A549 (cell line): ENCODE results near the gene SLC4A7. TPM values are rescaled to one million over a fixed set of nuclear protein-coding genes. Genes with fewer than 3 reads are reported as not detected.
A peak's percentile ranks its signal among the peaks of the same experiment; 100 is the strongest.

Experiments
- ATAC-seq, 2 experiments: fragments of 200-7000 bp in 1 of 2; fragments of >200 bp in 1 of 2; cut with Nextera tagmentation in 1 of 2; cut with Tn5 transposase in 1 of 2; 3 replicates each; pipeline versions ENCODE4 v1.8.0 to v1.9.1; 2018 to 2020; ENCODE audit warnings: mild to moderate bottlenecking in 1 of 2, moderate library complexity in 1 of 2
- CTCF ChIA-PET: fragments of 300-600 bp; sonication (Branson Sonifier 250); formaldehyde crosslinking; extraction: SDS; loops from one replicate; lab custom pipeline; 2021; ENCODE audit warnings: antibody characterized with exemption, inconsistent platforms; lab: Yijun Ruan, JAX
- POLR2A ChIA-PET: fragments of 350-600 bp; formaldehyde crosslinking; extraction: SDS; loops from one replicate; lab custom pipeline; 2021; ENCODE audit warnings: antibody characterized with exemption, inconsistent platforms; lab: Yijun Ruan, JAX
- DNase-seq, 2 experiments: peaks; one replicate each; pipeline versions ENCODE4 v3.0.0 to v3.0.0-alpha.2; 2011 to 2016; ENCODE audit warnings: low read depth in 1 of 2, low spot score in 1 of 2
- FAIRE-seq: peaks from 2 replicates; lab custom pipeline; 2011; peaks lifted over from hg19 to GRCh38; lab: Jason Lieb, UNC
- H3K27ac ChIP-seq, 2 experiments: fragments of >200 bp; sonication (Bioruptor Twin); formaldehyde crosslinking; 3 replicates each; pipeline ENCODE4 v1.5.1; 2016 to 2017
- H3K4me1 ChIP-seq: fragments of >200 bp; sonication (Bioruptor Twin); formaldehyde crosslinking; 3 replicates; pipeline ENCODE4 v1.6.1; 2016
- H3K4me2 ChIP-seq: fragments of >200 bp; sonication (Bioruptor Twin); formaldehyde crosslinking; 3 replicates; pipeline ENCODE4 v1.6.1; 2016
- H3K4me3 ChIP-seq: fragments of >200 bp; sonication (Bioruptor Twin); formaldehyde crosslinking; 3 replicates; pipeline ENCODE4 v1.5.1; 2016
- H3K9me3 ChIP-seq: fragments of >200 bp; sonication (Bioruptor Twin); formaldehyde crosslinking; 3 replicates; pipeline ENCODE4 v1.6.1; 2016
- EP300 ChIP-seq, 2 experiments: fragments of >200 bp; sonication (Bioruptor Twin); formaldehyde crosslinking; IDR thresholded peaks; 2 replicates in 1 of 2; 3 replicates in 1 of 2; pipeline ENCODE4 v1.6.1; 2016 to 2017
- FOSB ChIP-seq: fragments of 250-450 bp; sonication (Bioruptor Pico); IDR thresholded peaks from 2 replicates; pipeline ENCODE4 v1.5.0; 2020; ENCODE audit warnings: mild to moderate bottlenecking, moderate library complexity
- FOXS1 ChIP-seq: fragments of 250-450 bp; sonication (Bioruptor Pico); IDR thresholded peaks from 2 replicates; pipeline ENCODE4 v1.5.0; 2020; ENCODE audit warnings: mild to moderate bottlenecking, moderate library complexity
- HOXB13 ChIP-seq: fragments of 250-450 bp; sonication (Bioruptor Pico); IDR thresholded peaks from 2 replicates; pipeline ENCODE4 v1.5.0; 2020; ENCODE audit warnings: low read depth, mild to moderate bottlenecking, moderate library complexity
- JUNB ChIP-seq: fragments of >200 bp; sonication (Bioruptor Twin); formaldehyde crosslinking; IDR thresholded peaks from 2 replicates; pipeline ENCODE4 v1.6.1; 2016
- KDM1A ChIP-seq: fragments of 200-600 bp; sonication (generic); IDR thresholded peaks from 2 replicates; pipeline ENCODE4 v1.6.1; 2016; ENCODE audit warnings: low read depth, mild to moderate bottlenecking
- MAFK ChIP-seq: fragments of 450-650 bp; IDR thresholded peaks from 2 replicates; pipeline ENCODE4 v1.6.1; 2014; ENCODE audit not compliant: partially characterized antibody
- MYC ChIP-seq: IDR thresholded peaks from 2 replicates; pipeline ENCODE4 v1.6.1; 2012; ENCODE audit warnings: mild to moderate bottlenecking, inconsistent platforms, low read length, improper control_type of control experiment, borderline replicate concordance
- NR3C1 ChIP-seq: fragments of >200 bp; sonication (Bioruptor Twin); formaldehyde crosslinking; IDR thresholded peaks from 3 replicates; pipeline ENCODE4 v1.6.1; 2017
- PHF8 ChIP-seq: fragments of 200-600 bp; sonication (generic); IDR thresholded peaks from 2 replicates; pipeline ENCODE4 v1.6.1; 2016; ENCODE audit warnings: low read depth, mild to moderate bottlenecking, antibody characterized with exemption, moderate library complexity, borderline replicate concordance
- POLR2AphosphoS2 ChIP-seq: conservative IDR thresholded peaks from 2 replicates; pipeline ENCODE4 v1.6.1; 2012; ENCODE audit warnings: low read length, improper control_type of control experiment, inconsistent platforms
- RAD21 ChIP-seq, 2 experiments: fragments of >200 bp in 1 of 2; sonication (Bioruptor Twin) in 1 of 2; formaldehyde crosslinking in 1 of 2; IDR thresholded peaks in 1 of 2; conservative IDR thresholded peaks in 1 of 2; 2 replicates in 1 of 2; 3 replicates in 1 of 2; pipeline ENCODE4 v1.6.1; 2012 to 2018; ENCODE audit warnings: inconsistent platforms in 1 of 2
- REST ChIP-seq: fragments of 200-600 bp; sonication (generic); IDR thresholded peaks from 2 replicates; pipeline ENCODE4 v1.6.1; 2016; ENCODE audit warnings: antibody characterized with exemption, mild to moderate bottlenecking, moderate library complexity
- SMC3 ChIP-seq: fragments of >200 bp; sonication (Bioruptor Twin); formaldehyde crosslinking; IDR thresholded peaks from 3 replicates; pipeline ENCODE4 v1.6.1; 2018; ENCODE audit warnings: inconsistent platforms
- SREBF2 ChIP-seq: fragments of 450-650 bp; IDR thresholded peaks from 2 replicates; pipeline ENCODE4 v1.6.1; 2014; ENCODE audit warnings: mild to moderate bottlenecking, moderate library complexity
- ZNF302 ChIP-seq: fragments of 250-450 bp; sonication (Bioruptor Pico); IDR thresholded peaks from 2 replicates; pipeline ENCODE4 v1.9.0; 2021; ENCODE audit warnings: inconsistent platforms, mild to moderate bottlenecking, moderate library complexity
- WGBS: methylation state at CpG from one replicate; pipeline ENCODE4 v1.1.6; 2017; ENCODE audit errors: missing lambda C conversion rate; 5-methylcytosine and 5-hydroxymethylcytosine counted together
- polyA plus RNA-seq, 4 experiments: library from polyadenylated mRNA; depleted of rRNA in 3 of 4; stranded (reverse); fragments of >200 nt; fragmentation: RNase III in 1 of 4; extraction: RNeasy Plus Mini Kit Qiagen cat#74134 plus additional on column Dnase treatment in 1 of 4; gene quantifications; 2 replicates in 3 of 4; 3 replicates in 1 of 4; pipeline ENCODE4 v1.2.3, GENCODE V29; 2011 to 2017
- TF ChIP-seq, protein P1 (sequence below): fragments of >200 bp; sonication (Bioruptor Twin); formaldehyde crosslinking; IDR thresholded peaks from 3 replicates; pipeline ENCODE4 v1.5.1; 2016
- TF ChIP-seq, protein P2 (sequence below): IDR thresholded peaks from 2 replicates; pipeline ENCODE4 v1.6.1; 2012

SLC4A7 gene
- polyA plus RNA-seq, 2 of the 4 experiments (the other 2 are of a cell fraction): 35.1 to 70.2 TPM

- TF ChIP-seq MAFK (peak; percentile 17), EP300 (IDR thresholded peaks at IDR 0.05) (no peak), SREBF2 (no peak), SMC3 (no peak)
- Histone ChIP-seq H3K27ac (peak overlapping the region in 1 of 2 experiments; percentile 63; a peak in 1 of 6 replicates), H3K4me2 (no peak overlapping the region), H3K4me1 (peaks cover 31% of the 10 kb centered on the region), H3K9me3 (no peaks in the 10 kb centered on the region), H3K4me3 (no peak overlapping the region)
- DNase-seq (no peak), ATAC-seq (no peak), FAIRE-seq (no peak)
- WGBS: 70% methylated on average over 3 of the region's 3 CpGs
- POLR2A ChIA-PET: no interaction called here
- CTCF ChIA-PET: interaction anchor here (0.5 to 1.5 kb wide), 19 partner anchors 9 to 365 kb away, joined by 3 to 7 read pairs (median 3); partner anchors contain the start of genes NEK10 and SLC4A7
Observed at GRCh38 chr3:27358372-27358771, 125.8 kb downstream of the SLC4A7 start.

DNA sequence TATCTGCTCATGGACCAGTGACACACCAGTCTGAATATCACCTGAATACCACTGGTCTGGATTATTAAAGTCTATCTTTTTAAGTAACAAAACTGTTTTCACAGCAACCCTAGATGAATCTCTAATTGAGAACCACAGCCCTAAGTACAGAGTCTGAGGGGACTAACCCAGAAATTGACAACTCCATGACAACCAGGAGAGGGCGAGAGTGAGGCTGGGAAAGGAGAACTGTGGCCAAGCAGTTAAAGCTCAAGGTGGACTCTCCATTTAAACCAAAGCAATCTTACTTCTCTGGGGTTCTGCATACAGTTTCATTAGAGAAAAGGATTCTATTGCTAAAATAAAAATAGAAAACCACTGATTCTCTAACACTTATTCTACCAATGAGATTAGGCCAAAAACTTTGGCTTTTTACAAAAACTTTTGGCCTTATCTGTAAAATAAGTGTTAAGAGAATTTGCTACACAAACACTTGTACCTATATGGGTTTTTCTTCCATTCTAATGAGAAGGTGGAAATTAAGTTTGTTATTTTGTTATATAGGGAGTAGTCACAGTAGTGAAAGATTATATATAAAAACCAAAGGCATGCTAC is 126.4 kb downstream of the SLC4A7 start:
- ATAC-seq (peak; percentile 75 to 89; a peak in 5 of 6 replicates), FAIRE-seq (peak; percentile 46), DNase-seq (peak; percentile 47 to 73)
- no peak overlapping the region for H3K4me3 ChIP-seq
- ChIA-PET CTCF (interaction anchor here (0.5 to 1.5 kb wide), 19 partner anchors 8 to 366 kb away, joined by 3 to 7 read pairs (median 3); partner anchors contain the start of genes NEK10 and SLC4A7), POLR2A (no interaction called here)
- no peaks in the 10 kb centered on the region for H3K9me3 ChIP-seq
- H3K4me2 ChIP-seq: no peak overlapping the region
- H3K4me1 ChIP-seq: peaks cover 31% of the 10 kb centered on the region
- no peak for TF ChIP-seq MAFK
- no peak for TF ChIP-seq REST
- peak; percentile 62 to 72 for TF ChIP-seq RAD21 (conservative IDR thresholded peaks at IDR 0.05 in 1 of 2, IDR thresholded peaks at IDR 0.05 in 1 of 2)
- TF ChIP-seq SMC3: peak; percentile 82
- no peak for TF ChIP-seq NR3C1
- TF ChIP-seq, protein P1, sequence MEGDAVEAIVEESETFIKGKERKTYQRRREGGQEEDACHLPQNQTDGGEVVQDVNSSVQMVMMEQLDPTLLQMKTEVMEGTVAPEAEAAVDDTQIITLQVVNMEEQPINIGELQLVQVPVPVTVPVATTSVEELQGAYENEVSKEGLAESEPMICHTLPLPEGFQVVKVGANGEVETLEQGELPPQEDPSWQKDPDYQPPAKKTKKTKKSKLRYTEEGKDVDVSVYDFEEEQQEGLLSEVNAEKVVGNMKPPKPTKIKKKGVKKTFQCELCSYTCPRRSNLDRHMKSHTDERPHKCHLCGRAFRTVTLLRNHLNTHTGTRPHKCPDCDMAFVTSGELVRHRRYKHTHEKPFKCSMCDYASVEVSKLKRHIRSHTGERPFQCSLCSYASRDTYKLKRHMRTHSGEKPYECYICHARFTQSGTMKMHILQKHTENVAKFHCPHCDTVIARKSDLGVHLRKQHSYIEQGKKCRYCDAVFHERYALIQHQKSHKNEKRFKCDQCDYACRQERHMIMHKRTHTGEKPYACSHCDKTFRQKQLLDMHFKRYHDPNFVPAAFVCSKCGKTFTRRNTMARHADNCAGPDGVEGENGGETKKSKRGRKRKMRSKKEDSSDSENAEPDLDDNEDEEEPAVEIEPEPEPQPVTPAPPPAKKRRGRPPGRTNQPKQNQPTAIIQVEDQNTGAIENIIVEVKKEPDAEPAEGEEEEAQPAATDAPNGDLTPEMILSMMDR: peak; percentile 72
- H3K27ac ChIP-seq: peak overlapping the region in 1 of 2 experiments; percentile 63; a peak in 1 of 6 replicates
- 0% methylated on average over 1 of the region's 1 CpG for WGBS

- Histone ChIP-seq H3K4me2 (no peak overlapping the region), H3K4me1 (peaks cover 31% of the 10 kb centered on the region), H3K27ac (no peak overlapping the region), H3K9me3 (no peaks in the 10 kb centered on the region), H3K4me3 (no peak overlapping the region)
- no peak for TF ChIP-seq JUNB
- no peak for TF ChIP-seq FOSB (CRISPR knock-in tag)
- TF ChIP-seq PHF8: no peak
- TF ChIP-seq FOXS1: no peak
- TF ChIP-seq, protein P2, sequence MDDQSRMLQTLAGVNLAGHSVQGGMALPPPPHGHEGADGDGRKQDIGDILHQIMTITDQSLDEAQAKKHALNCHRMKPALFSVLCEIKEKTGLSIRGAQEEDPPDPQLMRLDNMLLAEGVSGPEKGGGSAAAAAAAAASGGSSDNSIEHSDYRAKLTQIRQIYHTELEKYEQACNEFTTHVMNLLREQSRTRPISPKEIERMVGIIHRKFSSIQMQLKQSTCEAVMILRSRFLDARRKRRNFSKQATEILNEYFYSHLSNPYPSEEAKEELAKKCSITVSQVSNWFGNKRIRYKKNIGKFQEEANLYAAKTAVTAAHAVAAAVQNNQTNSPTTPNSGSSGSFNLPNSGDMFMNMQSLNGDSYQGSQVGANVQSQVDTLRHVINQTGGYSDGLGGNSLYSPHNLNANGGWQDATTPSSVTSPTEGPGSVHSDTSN: no peak
- TF ChIP-seq, protein P1: no peak
- no peak for TF ChIP-seq EP300 (IDR thresholded peaks at IDR 0.05)
- TF ChIP-seq POLR2AphosphoS2: no peak
- no peak for TF ChIP-seq KDM1A
- TF ChIP-seq MYC: no peak
- TF ChIP-seq ZNF302 (CRISPR knock-in tag): no peak
- no peak for TF ChIP-seq HOXB13 (CRISPR knock-in tag)
- ATAC-seq: no peak
- no peak for FAIRE-seq
- POLR2A ChIA-PET: no interaction called here
- CTCF ChIA-PET: interaction anchor here (1.0 kb wide), 1 partner anchor 324 kb away, joined by 4 read pairs; no protein-coding TSS in a partner anchor
- 52% methylated on average over 3 of the region's 3 CpGs for WGBS
- DNase-seq: no peak
Observed at GRCh38 chr3:27356976-27357375, 127.2 kb downstream of the SLC4A7 start.
